Bronchial epithelial cell (primary cell): ENCODE measurements around the gene WDR5B. TPM values are rescaled to one million over a fixed set of nuclear protein-coding genes. Genes with fewer than 3 reads are reported as not detected.

ENCODE experiments used
- DNase-seq: peaks from one replicate; pipeline ENCODE4 v3.0.0-alpha.2; 2010; ENCODE audit warnings: low read depth
- FAIRE-seq: peaks from 2 replicates; lab custom pipeline; 2011; peaks lifted over from hg19 to GRCh38; lab: Jason Lieb, UNC
- H3K27me3 ChIP-seq: 2 replicates; pipeline ENCODE4 v1.5.1; 2011; ENCODE audit warnings: low read length; ENCODE audit not compliant: control insufficient read depth, insufficient read depth
- H3K36me3 ChIP-seq: 2 replicates; pipeline ENCODE4 v1.5.1; 2011; ENCODE audit warnings: low read length; ENCODE audit not compliant: control insufficient read depth, insufficient read depth
- H3K4me3 ChIP-seq: 2 replicates; pipeline ENCODE4 v1.5.1; 2011; ENCODE audit warnings: mild to moderate bottlenecking, low read depth, low read length, control low read depth
- total RNA-seq: library from RNA; depleted of rRNA; stranded (reverse); fragments of >200 nt; gene quantifications from 2 replicates; pipeline ENCODE4 v1.2.1, GENCODE V29; 2014
- TF ChIP-seq, protein P1 (sequence below): IDR thresholded peaks from 2 replicates; pipeline ENCODE4 v1.5.1; 2011; ENCODE audit warnings: mild to moderate bottlenecking, moderate library complexity, low read length, control low read depth, inconsistent platforms; ENCODE audit not compliant: insufficient read depth, severe bottlenecking

The WDR5B gene
- total RNA-seq = 3.9 and 4.4 TPM in 2 replicates

DNA sequence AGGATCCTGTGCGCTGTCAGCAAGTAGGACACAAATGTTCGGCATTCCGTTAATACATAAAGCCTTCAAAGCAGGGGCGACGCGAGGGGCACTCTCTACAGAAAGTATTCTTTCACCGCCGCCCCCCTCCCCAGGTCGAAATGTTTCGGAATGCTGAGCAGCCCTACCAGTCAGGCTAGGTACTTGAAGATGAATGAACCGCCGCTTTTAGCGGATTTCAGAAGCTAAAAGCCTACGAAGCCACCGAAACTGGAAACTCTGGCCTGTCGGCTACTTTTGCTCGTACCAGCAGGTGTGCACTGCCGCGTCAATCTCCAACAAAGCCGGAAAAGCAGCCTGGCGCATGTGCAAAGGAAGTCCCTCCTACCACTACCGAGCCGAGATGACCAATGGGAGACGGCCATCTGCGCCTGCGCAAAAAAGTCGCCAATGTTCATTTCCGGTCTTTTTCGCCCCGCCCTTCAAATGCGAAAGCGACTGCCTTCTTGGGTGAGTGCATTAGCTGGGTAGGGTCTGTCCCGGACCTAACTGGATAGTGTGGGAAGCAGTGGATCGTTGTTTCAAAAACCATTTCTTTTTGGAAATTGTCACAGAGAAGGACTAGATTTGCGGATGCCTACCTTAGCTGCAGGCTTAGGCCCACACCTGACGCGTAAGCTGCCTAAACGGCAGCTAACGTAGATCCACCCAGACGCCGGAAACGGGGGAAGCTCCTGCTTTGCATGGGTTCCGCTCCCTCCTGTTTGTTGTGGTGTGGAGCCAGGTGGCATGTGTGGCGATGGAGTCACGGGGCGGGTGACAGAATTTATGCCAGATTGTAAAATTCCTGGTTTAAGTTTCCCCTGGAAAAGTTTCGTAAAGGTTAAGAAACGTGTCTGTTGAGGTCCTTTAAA is at the start of gene WDR5B:
TSS of gene WDR5B (minus strand) at position 301 of the 893 bp plus-strand sequence. CDS start 534 bp downstream, outside the sequence.
- Histone ChIP-seq H3K36me3 (peaks cover 1% of the 10 kb centered on the region), H3K4me3 (peak within 1 kb of the TSS; percentile 61), H3K27me3 (no peaks in the 10 kb centered on the region)
- TF ChIP-seq, protein P1, sequence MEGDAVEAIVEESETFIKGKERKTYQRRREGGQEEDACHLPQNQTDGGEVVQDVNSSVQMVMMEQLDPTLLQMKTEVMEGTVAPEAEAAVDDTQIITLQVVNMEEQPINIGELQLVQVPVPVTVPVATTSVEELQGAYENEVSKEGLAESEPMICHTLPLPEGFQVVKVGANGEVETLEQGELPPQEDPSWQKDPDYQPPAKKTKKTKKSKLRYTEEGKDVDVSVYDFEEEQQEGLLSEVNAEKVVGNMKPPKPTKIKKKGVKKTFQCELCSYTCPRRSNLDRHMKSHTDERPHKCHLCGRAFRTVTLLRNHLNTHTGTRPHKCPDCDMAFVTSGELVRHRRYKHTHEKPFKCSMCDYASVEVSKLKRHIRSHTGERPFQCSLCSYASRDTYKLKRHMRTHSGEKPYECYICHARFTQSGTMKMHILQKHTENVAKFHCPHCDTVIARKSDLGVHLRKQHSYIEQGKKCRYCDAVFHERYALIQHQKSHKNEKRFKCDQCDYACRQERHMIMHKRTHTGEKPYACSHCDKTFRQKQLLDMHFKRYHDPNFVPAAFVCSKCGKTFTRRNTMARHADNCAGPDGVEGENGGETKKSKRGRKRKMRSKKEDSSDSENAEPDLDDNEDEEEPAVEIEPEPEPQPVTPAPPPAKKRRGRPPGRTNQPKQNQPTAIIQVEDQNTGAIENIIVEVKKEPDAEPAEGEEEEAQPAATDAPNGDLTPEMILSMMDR = no peak
- FAIRE-seq (peak; percentile 72), DNase-seq (peak; percentile 94)

- Histone ChIP-seq H3K27me3 (no peaks in the 10 kb centered on the region), H3K4me3 (no peak overlapping the region), H3K36me3 (peaks cover 4% of the 10 kb centered on the region)
- FAIRE-seq = no peak
- DNase-seq = no peak
- TF ChIP-seq, protein P1 = no peak
These were observed 48.8 kb upstream of the WDR5B start for GRCh38 chr3:122464659-122465058.

DNA sequence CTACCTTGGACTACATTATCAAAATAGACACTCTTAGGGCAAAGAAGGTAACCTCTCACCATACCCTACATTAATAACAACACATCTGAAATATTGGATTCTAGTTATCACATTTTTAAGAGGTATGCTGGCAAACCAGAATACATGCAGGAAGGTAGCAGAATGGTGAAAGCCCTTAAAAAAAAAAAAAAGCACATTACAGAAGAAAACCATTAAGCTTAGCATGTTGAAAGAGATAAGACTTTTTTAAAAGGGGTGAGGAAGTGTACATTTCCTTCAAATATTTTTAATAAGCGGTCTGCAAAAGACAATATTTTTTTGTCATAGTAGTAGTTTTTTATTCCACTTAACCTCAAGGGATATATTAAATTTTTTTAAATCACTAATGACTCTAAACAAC is 46.5 kb upstream of the WDR5B start:
- Histone ChIP-seq H3K36me3 (peaks cover 10% of the 10 kb centered on the region), H3K4me3 (no peak overlapping the region), H3K27me3 (no peaks in the 10 kb centered on the region)
- DNase-seq (no peak), FAIRE-seq (no peak)
- TF ChIP-seq, protein P1 = no peak

DNA sequence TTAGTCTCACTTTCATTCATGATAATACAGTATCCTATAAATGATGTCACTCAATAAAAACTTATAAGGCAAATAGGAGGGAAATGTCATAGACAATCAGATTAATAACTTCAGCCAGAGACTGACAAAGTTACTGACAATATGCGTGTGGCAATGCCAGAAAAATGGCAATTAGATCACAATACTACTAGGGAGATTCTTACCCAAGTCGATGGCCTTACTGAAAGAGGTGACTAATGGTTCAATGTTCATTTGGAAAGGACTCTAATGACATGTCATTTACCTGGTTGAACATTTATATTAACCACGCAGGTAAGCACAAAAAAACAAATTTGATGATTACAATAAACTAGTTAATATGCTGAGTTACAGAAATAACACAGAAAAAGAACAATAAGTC is 45.9 kb upstream of the WDR5B start:
- H3K36me3 ChIP-seq = peaks cover 8% of the 10 kb centered on the region
- no peak for FAIRE-seq

DNA sequence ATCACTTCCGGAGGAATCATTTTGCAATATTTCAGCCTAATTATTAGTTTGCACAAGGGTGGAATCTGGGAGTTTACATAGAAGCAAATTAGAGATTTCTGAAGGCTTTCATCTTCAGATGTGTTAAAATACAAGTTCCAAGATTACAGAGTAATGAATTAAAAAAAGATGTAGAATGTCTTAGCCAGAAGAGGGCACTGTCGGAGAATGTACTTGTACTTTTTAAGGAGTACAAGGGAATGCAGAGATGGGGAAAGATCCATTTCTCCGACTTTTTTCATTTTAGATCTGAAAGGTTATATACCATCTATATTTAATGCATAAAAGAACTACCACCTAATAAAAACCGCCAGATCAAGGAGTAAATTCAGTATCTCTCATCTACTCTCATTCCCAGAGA is 43.1 kb upstream of the WDR5B start:
- DNase-seq (peak; percentile 48), FAIRE-seq (no peak)
- TF ChIP-seq, protein P1 = peak; percentile 26
- no peak overlapping the region for H3K4me3 ChIP-seq
- no peaks in the 10 kb centered on the region for H3K27me3 ChIP-seq
- peaks cover 7% of the 10 kb centered on the region for H3K36me3 ChIP-seq

More for the DNA sequence above, 45.9 kb upstream of the WDR5B start:
- TF ChIP-seq, protein P1 = no peak
- no peak for DNase-seq
- Histone ChIP-seq H3K27me3 (no peaks in the 10 kb centered on the region), H3K4me3 (no peak overlapping the region)

DNA sequence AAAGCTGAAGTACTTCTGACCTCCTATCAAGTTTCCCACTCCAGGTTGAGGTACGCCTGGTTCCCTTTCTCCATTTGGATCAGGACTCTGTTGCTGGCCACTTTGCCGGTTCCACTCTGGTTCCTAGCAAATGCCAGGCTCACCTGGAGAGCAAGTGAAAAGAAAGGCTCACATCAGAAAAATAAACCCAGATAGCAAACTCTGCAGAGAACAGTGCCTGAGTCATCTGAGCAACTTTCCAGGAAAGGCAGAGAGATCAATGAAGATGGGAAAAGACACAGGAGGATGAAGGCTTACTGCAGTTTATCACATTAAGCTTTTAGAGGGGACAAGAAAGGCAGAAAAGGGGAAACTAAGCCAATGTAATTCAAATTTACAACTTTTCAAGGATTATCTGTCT is 41.8 kb upstream of the WDR5B start:
- Histone ChIP-seq H3K27me3 (no peaks in the 10 kb centered on the region), H3K36me3 (peaks cover 11% of the 10 kb centered on the region), H3K4me3 (no peak overlapping the region)
- TF ChIP-seq, protein P1 = no peak
- DNase-seq (no peak), FAIRE-seq (no peak)
